Measurements from ENCODE around the gene TACC2. TPM values are rescaled to one million over a fixed set of nuclear protein-coding genes. Genes with fewer than 3 reads are reported as not detected.

The TACC2 gene
- total RNA-seq, 2 experiments from 2014 or later: not detected

GRCh38 chr10:122044713-122045112, 55.8 kb downstream of the TACC2 start:
- no peaks in the 10 kb centered on the region for H3K9me3 ChIP-seq (ENCODE audit: low read length)
- no TSS peak for BruUV-seq (replicated peaks)
- H2AFZ ChIP-seq (ENCODE audit: low read length): no peak overlapping the region
- no peaks in the 10 kb centered on the region for H3K36me3 ChIP-seq (ENCODE audit: insufficient read depth, low read length)
- no peaks in the 10 kb centered on the region for H4K20me1 ChIP-seq (ENCODE audit: insufficient read depth, low read length)
- intact Hi-C loops (cut with micrococcal nuclease; ENCODE audit: unreplicated experiment): no loop called here
- no peaks in the 10 kb centered on the region for H3K4me1 ChIP-seq (ENCODE audit: insufficient read depth, low read length, poor library complexity, severe bottlenecking)
- H3K9me2 ChIP-seq (ENCODE audit: insufficient read depth, low read length): no peaks in the 10 kb centered on the region
- ChIA-PET CTCF (ENCODE audit: unreplicated experiment) (no interaction called here), POLR2A (no interaction called here)
- no peak overlapping the region for H3K27ac ChIP-seq (ENCODE audit: low read depth, low read length, poor library complexity, severe bottlenecking)
- no peak overlapping the region for H3K4me3 ChIP-seq (ENCODE audit: low read depth, low read length, poor library complexity, severe bottlenecking)
- H3K4me2 ChIP-seq (ENCODE audit: low read length): no peak overlapping the region
- H3K79me2 ChIP-seq (ENCODE audit: insufficient read depth, low read depth, low read length): no peaks in the 10 kb centered on the region
- no peak for TF ChIP-seq EZH2phosphoT487 (IDR thresholded peaks at IDR 0.05; ENCODE audit: borderline replicate concordance, low read depth, low read length)
- TF ChIP-seq, protein P1, sequence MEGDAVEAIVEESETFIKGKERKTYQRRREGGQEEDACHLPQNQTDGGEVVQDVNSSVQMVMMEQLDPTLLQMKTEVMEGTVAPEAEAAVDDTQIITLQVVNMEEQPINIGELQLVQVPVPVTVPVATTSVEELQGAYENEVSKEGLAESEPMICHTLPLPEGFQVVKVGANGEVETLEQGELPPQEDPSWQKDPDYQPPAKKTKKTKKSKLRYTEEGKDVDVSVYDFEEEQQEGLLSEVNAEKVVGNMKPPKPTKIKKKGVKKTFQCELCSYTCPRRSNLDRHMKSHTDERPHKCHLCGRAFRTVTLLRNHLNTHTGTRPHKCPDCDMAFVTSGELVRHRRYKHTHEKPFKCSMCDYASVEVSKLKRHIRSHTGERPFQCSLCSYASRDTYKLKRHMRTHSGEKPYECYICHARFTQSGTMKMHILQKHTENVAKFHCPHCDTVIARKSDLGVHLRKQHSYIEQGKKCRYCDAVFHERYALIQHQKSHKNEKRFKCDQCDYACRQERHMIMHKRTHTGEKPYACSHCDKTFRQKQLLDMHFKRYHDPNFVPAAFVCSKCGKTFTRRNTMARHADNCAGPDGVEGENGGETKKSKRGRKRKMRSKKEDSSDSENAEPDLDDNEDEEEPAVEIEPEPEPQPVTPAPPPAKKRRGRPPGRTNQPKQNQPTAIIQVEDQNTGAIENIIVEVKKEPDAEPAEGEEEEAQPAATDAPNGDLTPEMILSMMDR (conservative IDR thresholded peaks at IDR 0.05; ENCODE audit: low read length): no peak
- DNase-seq (ENCODE audit: low spot score): no peak

- ChIA-PET POLR2A (no interaction called here), CTCF (ENCODE audit: unreplicated experiment) (no interaction called here)
- intact Hi-C loops (cut with micrococcal nuclease; ENCODE audit: unreplicated experiment): no loop called here
- H3K9me3 ChIP-seq (ENCODE audit: low read length): no peaks in the 10 kb centered on the region
- BruUV-seq (replicated peaks): no TSS peak
- no peak overlapping the region for H2AFZ ChIP-seq (ENCODE audit: low read length)
- H4K20me1 ChIP-seq (ENCODE audit: insufficient read depth, low read length): no peaks in the 10 kb centered on the region
- no peaks in the 10 kb centered on the region for H3K36me3 ChIP-seq (ENCODE audit: insufficient read depth, low read length)
- H3K4me1 ChIP-seq (ENCODE audit: insufficient read depth, low read length, poor library complexity, severe bottlenecking): no peaks in the 10 kb centered on the region
- DNase-seq (ENCODE audit: low spot score): no peak
- TF ChIP-seq, protein P1 (conservative IDR thresholded peaks at IDR 0.05; ENCODE audit: low read length): no peak
- TF ChIP-seq EZH2phosphoT487 (IDR thresholded peaks at IDR 0.05; ENCODE audit: borderline replicate concordance, low read depth, low read length): no peak
- no peaks in the 10 kb centered on the region for H3K9me2 ChIP-seq (ENCODE audit: insufficient read depth, low read length)
- H3K4me2 ChIP-seq (ENCODE audit: low read length): no peak overlapping the region
- H3K4me3 ChIP-seq (ENCODE audit: low read depth, low read length, poor library complexity, severe bottlenecking): no peak overlapping the region
- no peak overlapping the region for H3K27ac ChIP-seq (ENCODE audit: low read depth, low read length, poor library complexity, severe bottlenecking)
- no peaks in the 10 kb centered on the region for H3K79me2 ChIP-seq (ENCODE audit: insufficient read depth, low read depth, low read length)
Measured at GRCh38 chr10:122045212-122045611, 56.2 kb downstream of the TACC2 start.

- Histone ChIP-seq H3K9me2 (ENCODE audit: insufficient read depth, low read length) (no peaks in the 10 kb centered on the region), H3K36me3 (ENCODE audit: insufficient read depth, low read length) (no peaks in the 10 kb centered on the region), H3K27ac (ENCODE audit: low read depth, low read length, poor library complexity, severe bottlenecking) (no peak overlapping the region), H3K4me3 (ENCODE audit: low read depth, low read length, poor library complexity, severe bottlenecking) (no peak overlapping the region), H2AFZ (ENCODE audit: low read length) (no peak overlapping the region), H3K4me2 (ENCODE audit: low read length) (no peak overlapping the region), H3K79me2 (ENCODE audit: insufficient read depth, low read depth, low read length) (no peaks in the 10 kb centered on the region), H4K20me1 (ENCODE audit: insufficient read depth, low read length) (no peaks in the 10 kb centered on the region), H3K9me3 (ENCODE audit: low read length) (no peaks in the 10 kb centered on the region), H3K4me1 (ENCODE audit: insufficient read depth, low read length, poor library complexity, severe bottlenecking) (no peaks in the 10 kb centered on the region)
- ChIA-PET CTCF (ENCODE audit: unreplicated experiment) (no interaction called here), POLR2A (interaction anchor here (0.8 kb wide), 1 partner anchor 69 kb away, joined by 3 read pairs; no protein-coding TSS in a partner anchor)
- DNase-seq (ENCODE audit: low spot score): no peak
- TF ChIP-seq, protein P1 (conservative IDR thresholded peaks at IDR 0.05; ENCODE audit: low read length): no peak
- no peak for TF ChIP-seq EZH2phosphoT487 (IDR thresholded peaks at IDR 0.05; ENCODE audit: borderline replicate concordance, low read depth, low read length)
- no TSS peak for BruUV-seq (replicated peaks)
- intact Hi-C loops (cut with micrococcal nuclease; ENCODE audit: unreplicated experiment): no loop called here
Measured at GRCh38 chr10:122047560-122047959, 58.6 kb downstream of the TACC2 start.

Measured in OCI-LY7 (cell line).